Measurements from ENCODE around the gene TMEM163.

GRCh38 chr2:134432435-134432883, 286.3 kb downstream of the TMEM163 start:
- TF ChIP-seq CTCF (IDR thresholded peaks at IDR 0.05; ENCODE audit: insufficient read depth, low read depth, low read length) (no peak), EZH2 (IDR thresholded peaks at IDR 0.05; ENCODE audit: insufficient read depth, low read length) (no peak)

Data from astrocyte (in vitro differentiated cells and primary cell).